ENCODE data around the gene MCL1.
"Not testable (repeated sequence)": the region's sequence is repeated elsewhere in the genome, so short reads cannot be mapped to it uniquely, and the experiment has no call there.

Gene MCL1

DNA sequence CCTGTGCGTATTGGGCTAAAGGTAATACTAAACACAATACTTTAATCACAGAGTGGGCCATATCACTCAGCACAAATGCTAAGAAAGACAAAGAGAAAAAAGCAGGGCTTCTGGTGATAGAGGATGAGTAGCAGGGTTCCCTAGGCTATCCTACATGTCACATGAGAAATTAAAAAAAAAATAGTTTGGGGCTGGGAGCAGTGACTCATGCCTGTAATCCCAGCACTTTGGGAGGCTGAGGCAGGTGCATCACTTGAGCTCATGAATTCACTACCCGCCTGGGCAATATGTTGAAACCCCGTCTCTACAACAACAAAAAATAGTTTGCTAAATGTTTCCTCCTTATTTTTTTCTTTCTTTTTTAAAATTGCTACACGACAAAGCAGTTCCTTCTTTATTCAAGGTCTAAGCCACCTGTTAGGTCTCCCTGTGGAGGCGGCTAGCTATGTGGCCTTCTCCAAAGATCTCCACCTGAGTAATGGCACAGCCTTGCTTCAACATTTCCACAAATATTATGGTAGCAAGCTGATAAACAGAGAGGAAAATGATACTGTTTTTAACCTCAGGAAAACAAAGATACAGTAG lies 48.5 kb upstream of the MCL1 start:
- no peak for ATAC-seq
- TF ChIP-seq, protein P1, sequence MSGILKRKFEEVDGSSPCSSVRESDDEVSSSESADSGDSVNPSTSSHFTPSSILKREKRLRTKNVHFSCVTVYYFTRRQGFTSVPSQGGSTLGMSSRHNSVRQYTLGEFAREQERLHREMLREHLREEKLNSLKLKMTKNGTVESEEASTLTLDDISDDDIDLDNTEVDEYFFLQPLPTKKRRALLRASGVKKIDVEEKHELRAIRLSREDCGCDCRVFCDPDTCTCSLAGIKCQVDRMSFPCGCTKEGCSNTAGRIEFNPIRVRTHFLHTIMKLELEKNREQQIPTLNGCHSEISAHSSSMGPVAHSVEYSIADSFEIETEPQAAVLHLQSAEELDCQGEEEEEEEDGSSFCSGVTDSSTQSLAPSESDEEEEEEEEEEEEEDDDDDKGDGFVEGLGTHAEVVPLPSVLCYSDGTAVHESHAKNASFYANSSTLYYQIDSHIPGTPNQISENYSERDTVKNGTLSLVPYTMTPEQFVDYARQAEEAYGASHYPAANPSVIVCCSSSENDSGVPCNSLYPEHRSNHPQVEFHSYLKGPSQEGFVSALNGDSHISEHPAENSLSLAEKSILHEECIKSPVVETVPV (CRISPR knock-in tag; IDR thresholded peaks at IDR 0.05) = no peak
- TF ChIP-seq CSDC2 (CRISPR knock-in tag; IDR thresholded peaks at IDR 0.05) (no peak), ESRRG (CRISPR knock-in tag; IDR thresholded peaks at IDR 0.05) (no peak), ZFP3 (CRISPR knock-in tag; IDR thresholded peaks at IDR 0.05) (no peak), RARB (CRISPR knock-in tag; IDR thresholded peaks at IDR 0.05) (no peak), ZC3H10 (CRISPR knock-in tag; IDR thresholded peaks at IDR 0.05) (no peak)
- TF ChIP-seq, protein P2, sequence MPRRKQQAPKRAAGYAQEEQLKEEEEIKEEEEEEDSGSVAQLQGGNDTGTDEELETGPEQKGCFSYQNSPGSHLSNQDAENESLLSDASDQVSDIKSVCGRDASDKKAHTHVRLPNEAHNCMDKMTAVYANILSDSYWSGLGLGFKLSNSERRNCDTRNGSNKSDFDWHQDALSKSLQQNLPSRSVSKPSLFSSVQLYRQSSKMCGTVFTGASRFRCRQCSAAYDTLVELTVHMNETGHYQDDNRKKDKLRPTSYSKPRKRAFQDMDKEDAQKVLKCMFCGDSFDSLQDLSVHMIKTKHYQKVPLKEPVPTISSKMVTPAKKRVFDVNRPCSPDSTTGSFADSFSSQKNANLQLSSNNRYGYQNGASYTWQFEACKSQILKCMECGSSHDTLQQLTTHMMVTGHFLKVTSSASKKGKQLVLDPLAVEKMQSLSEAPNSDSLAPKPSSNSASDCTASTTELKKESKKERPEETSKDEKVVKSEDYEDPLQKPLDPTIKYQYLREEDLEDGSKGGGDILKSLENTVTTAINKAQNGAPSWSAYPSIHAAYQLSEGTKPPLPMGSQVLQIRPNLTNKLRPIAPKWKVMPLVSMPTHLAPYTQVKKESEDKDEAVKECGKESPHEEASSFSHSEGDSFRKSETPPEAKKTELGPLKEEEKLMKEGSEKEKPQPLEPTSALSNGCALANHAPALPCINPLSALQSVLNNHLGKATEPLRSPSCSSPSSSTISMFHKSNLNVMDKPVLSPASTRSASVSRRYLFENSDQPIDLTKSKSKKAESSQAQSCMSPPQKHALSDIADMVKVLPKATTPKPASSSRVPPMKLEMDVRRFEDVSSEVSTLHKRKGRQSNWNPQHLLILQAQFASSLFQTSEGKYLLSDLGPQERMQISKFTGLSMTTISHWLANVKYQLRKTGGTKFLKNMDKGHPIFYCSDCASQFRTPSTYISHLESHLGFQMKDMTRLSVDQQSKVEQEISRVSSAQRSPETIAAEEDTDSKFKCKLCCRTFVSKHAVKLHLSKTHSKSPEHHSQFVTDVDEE (CRISPR knock-in tag; IDR thresholded peaks at IDR 0.05) = no peak
- TF ChIP-seq, protein P3, sequence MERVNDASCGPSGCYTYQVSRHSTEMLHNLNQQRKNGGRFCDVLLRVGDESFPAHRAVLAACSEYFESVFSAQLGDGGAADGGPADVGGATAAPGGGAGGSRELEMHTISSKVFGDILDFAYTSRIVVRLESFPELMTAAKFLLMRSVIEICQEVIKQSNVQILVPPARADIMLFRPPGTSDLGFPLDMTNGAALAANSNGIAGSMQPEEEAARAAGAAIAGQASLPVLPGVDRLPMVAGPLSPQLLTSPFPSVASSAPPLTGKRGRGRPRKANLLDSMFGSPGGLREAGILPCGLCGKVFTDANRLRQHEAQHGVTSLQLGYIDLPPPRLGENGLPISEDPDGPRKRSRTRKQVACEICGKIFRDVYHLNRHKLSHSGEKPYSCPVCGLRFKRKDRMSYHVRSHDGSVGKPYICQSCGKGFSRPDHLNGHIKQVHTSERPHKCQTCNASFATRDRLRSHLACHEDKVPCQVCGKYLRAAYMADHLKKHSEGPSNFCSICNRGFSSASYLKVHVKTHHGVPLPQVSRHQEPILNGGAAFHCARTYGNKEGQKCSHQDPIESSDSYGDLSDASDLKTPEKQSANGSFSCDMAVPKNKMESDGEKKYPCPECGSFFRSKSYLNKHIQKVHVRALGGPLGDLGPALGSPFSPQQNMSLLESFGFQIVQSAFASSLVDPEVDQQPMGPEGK (CRISPR knock-in tag; IDR thresholded peaks at IDR 0.05; ENCODE audit: borderline replicate concordance) = no peak
- TF ChIP-seq, protein P4, sequence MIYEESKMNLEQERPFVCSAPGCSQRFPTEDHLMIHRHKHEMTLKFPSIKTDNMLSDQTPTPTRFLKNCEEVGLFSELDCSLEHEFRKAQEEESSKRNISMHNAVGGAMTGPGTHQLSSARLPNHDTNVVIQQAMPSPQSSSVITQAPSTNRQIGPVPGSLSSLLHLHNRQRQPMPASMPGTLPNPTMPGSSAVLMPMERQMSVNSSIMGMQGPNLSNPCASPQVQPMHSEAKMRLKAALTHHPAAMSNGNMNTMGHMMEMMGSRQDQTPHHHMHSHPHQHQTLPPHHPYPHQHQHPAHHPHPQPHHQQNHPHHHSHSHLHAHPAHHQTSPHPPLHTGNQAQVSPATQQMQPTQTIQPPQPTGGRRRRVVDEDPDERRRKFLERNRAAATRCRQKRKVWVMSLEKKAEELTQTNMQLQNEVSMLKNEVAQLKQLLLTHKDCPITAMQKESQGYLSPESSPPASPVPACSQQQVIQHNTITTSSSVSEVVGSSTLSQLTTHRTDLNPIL (CRISPR knock-in tag; IDR thresholded peaks at IDR 0.05; ENCODE audit: low read depth) = no peak

DNA sequence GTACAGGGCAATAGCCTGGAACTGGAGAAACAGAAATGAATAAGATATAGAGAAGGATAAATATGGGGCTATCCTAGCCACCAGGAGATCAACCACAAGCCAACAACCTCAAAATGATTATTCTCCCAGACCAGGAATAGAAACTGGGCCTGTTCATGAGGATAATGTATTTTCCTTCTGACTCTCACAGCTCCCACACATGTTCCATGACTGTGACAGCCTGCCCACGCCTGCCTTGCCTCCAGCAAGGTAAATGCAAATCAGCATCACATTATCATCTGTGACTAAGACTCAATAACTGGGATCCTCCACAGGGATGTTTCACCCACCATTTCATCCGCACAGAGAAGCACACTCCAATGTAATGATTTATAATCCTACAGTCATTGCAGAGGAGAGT lies 46.7 kb upstream of the MCL1 start:
- no peak for ATAC-seq
- TF ChIP-seq, protein P3 (CRISPR knock-in tag; IDR thresholded peaks at IDR 0.05; ENCODE audit: borderline replicate concordance) = no peak
- no peak for TF ChIP-seq BACH2 (CRISPR knock-in tag; IDR thresholded peaks at IDR 0.05; ENCODE audit: borderline replicate concordance)
- TF ChIP-seq TOX (CRISPR knock-in tag; IDR thresholded peaks at IDR 0.05; ENCODE audit: borderline replicate concordance) = no peak
- no peak for TF ChIP-seq ISL1 (CRISPR knock-in tag; IDR thresholded peaks at IDR 0.05)
- no peak for TF ChIP-seq TCF4 (CRISPR knock-in tag; IDR thresholded peaks at IDR 0.05; ENCODE audit: borderline replicate concordance)
- no peak for TF ChIP-seq RARB (CRISPR knock-in tag; IDR thresholded peaks at IDR 0.05)
- no peak for TF ChIP-seq OSR1 (CRISPR knock-in tag; IDR thresholded peaks at IDR 0.05)
- TF ChIP-seq, protein P1 (CRISPR knock-in tag; IDR thresholded peaks at IDR 0.05) = no peak
- no peak for TF ChIP-seq ESRRG (CRISPR knock-in tag; IDR thresholded peaks at IDR 0.05)
- TF ChIP-seq, protein P2 (CRISPR knock-in tag; IDR thresholded peaks at IDR 0.05) = no peak
- TF ChIP-seq ZFP3 (CRISPR knock-in tag; IDR thresholded peaks at IDR 0.05) = no peak
- no peak for TF ChIP-seq SNAI2 (CRISPR knock-in tag; IDR thresholded peaks at IDR 0.05)

DNA sequence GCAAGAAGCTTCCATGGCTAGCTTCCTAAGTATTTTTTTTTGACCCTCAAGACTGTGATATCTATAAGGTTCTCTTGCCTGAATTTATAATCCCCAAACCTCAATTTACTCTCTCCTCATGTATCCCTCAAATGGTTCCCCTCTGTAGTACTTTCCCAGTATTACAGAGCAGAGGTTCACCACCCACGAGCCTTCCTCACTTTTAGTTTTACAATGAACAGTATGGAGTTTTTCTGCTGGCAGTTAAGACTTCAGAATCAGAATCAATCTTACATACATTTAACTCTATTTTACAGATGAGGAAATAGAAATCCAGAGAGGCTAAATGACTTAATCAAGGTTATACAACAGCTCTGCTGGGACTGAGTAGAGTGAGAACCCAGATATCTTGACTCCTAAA lies 45.1 kb upstream of the MCL1 start:
- ATAC-seq = not testable (repeated sequence)

DNA sequence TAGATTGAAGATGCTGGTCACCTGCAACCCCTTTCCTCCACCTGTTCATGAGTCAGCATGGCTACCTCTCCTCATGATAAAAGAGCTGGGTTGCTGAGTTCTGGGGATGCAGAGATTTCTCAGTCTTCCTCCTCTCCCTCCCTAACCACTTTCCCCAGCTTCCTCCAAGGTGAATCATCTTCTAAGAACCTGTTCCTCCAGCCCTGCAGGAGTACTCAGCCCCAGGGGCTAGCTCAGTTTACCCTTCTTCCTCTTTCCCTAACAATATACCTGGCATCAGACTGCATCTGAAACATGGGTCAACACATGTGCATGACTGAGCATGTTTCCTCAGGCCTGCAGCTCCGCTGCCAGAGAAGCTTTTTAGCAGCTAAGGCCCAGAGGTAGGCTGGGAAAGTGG lies 44.7 kb upstream of the MCL1 start:
- ATAC-seq = not testable (repeated sequence)
